UCSD-AML1 (cell line): ENCODE measurements around the gene DMBX1.

Experiments used
- DNase-seq: peaks from one replicate; lab custom pipeline; 2025; ENCODE audit not compliant: unreplicated experiment; lab: John Stamatoyannopoulos, UW

DMBX1 gene

DNA sequence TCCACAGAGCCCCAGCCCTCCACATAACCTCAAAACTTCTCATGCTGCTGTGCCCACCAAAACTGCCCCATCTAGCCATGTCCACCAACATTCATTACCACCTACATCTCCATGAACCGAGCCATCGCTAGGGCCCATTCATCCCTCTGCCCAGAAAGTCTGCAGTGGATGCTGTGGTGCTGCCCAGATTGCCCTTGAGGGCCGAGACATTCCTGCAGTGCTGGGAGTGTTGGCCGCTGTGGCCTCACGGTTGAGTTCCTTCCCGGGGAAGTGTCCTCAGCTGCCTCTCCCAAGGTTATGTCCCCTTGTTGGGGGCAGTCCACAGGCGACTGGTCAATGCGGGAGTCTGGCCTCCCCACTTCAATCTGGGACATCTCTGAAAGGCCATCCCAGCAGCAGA is 30.3 kb upstream of the DMBX1 start:
- DNase-seq = no peak

DNA sequence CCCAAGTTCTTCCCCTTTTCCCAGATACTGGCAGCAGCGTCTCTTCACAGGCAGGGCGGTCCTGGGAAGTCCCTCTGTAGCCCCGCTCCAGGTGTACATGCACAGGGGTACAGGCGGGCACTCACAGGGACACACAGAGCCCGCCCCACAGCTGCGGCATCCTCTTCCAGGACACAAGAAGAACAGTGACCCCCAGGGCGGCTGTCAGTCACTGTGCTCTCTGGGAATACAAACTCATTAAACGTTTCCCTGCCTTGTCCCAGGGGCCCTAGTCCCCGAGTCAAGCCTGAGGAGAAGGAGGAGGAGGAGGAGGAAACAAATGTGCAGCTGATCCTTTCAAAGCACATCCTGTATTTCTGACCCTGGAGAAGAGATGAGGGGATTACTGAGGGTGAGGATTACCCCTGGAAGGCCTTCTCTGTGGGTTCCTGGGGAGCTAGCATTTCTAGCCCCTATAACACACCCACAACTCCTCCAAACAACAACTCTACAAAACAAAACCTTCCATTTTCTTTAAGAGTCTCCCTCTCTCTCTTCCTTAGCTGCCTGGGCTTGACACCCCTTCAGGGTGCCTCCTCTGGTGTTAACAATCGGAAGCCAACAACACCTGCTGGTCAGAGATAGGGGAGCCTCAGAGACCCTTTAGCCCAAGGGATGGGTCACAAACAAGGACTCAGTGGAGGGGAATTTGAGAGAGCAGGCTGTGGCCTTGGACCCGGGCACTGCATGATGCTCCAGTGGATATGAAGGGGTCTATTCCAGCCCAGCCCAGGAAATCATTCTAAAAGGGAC is 28.4 kb upstream of the DMBX1 start:
- no peak for DNase-seq

DNA sequence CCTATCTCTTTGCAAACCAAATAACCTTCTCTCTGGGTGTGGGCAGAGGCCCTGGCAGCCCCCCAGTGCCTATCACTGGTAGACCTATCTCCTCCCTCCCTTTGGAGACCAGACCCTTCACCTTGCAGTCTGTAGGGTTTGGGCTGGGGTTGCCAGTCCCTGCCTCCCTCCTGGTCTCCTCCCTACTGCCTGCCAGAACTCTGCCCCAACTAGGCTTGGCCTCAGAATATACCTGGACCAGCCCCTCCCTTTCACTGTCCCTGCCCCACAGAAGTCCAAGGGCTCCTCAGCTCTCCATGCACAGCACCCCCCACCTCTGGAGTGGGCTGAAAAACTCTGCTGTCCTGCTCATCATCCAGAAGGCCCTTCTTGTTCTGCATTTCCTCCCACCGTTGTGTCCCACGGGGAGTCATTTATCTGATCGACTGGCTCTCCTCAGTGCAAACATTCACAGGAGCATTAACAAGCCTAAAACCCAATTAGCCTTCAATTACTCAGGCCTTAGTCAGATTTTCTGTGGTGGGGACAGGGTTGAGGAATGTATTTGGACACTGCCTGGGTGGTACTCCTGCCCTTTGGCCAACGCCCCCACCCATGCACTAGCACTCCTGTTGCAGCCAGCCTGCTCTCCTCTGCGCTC is 27.7 kb upstream of the DMBX1 start:
- no peak for DNase-seq

DNA sequence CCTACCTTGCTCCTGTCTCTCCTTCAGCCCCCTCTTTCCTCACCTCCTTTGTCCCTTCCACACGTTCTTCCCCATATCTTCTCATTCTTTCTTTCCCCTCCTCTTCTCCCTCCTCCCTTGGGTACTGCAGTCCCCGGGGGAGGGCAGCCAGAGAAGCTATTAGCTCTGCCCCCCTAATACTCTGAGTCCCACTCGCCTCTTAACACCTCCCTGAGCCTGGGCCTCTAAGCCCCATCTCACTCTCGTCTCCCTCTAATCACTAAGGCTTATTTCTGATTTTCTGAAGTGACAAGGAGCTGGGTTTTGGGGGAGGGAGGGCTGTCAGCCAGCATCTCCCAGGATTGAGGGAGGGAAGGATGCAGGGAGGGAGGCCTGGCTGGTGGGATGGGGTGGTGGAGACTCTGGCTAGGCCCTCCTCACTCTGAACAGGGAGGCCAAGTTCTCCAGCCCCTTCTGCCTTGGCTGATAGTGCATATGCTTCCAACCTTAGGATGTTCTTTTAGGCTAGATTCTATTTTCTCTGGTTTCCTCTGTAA is 25.6 kb upstream of the DMBX1 start:
- no peak for DNase-seq

DNA sequence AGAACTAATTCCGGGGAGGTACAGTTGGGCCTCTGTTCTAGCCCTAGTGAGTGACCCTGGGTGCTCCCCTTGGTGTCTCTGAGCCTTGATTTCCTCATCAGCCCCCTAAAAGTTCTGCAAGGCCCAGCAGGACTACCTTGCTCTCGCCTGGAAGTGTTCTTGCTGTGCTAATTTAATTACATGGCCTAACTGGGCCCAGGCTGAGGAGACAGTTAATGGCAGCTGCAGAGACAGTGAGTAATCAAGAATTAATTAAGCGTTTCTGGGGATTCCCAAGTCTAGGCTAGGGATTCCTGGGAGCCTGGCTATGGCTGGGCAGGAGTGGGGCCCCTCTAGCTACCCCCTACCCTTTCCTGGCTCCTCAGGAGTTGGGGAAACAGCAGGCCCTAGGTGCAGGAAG is 24.7 kb upstream of the DMBX1 start:
- DNase-seq = no peak

DNA sequence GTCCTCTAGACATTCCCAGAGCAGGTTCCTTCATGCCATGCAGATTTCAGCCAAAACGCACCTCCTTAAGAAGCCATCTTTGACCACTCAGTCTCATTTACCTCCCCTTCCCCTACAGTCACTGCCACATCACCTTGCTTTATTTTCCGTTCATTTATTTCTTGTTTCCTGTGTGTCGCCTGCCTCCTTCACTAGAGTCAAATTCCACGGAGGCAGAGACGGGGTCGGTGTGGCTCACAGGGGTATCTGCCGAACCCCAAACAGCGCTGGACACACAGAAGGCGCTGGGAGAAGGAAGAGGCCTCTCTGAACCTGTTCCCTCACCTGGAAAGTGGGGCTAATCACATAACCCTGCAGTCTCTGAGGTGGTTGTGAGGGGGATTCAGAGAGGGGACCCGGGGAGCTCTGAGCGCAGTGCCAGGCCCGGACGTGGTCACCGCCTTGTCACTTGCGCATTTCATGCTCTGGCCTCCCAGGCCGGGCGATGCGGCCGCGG is 23.6 kb upstream of the DMBX1 start:
- DNase-seq = no peak

DNA sequence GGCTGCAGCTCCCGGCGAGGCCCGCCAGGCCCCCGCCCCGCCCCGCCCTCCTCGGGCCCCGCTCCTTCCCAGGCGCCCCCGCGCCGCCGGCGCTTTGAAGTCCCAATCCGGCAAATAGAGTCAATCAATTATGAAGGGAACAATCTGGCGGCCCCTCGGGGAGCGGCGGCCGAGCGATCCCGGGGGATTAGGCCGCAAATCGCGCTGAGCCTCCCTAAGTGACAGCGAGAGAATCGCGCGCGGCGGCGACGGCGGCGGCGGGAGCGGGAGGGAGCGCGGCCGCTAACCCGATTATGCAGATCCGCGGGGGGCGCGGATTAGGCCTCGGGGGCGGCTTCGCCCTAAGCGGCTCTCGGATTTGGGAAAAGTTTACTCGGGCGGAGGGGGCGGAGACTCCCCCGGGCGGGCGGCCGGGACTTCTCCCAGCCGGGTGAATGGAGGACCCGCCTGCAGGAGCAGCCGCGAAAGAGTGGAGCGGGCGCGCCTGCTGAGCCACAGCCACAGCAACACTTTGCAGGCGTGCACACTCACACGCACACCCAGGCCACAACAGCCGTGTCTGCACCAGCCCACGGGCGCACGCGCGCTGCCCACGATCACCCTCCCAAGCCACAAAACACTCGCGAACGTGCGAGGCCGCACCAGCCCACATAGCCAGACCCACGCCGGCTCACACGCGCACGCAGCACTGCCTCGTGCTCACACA is 23.0 kb upstream of the DMBX1 start:
- no peak for DNase-seq

DNA sequence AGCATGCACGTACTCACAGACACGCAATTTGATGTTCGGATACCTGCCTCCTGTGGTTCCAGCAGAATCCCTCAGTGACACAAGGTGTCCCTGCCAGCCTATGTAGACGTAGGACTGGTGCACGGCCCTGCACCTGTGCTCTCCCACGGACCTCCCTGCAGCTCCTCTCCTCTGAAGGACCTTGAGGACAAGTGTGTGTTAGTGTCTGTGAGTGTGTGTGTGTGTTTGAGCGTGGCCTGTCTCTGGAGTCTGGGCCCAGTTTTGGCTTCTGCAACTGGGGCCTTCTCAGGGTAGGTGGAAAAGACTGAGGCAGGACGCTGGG is 22.5 kb upstream of the DMBX1 start:
- DNase-seq = no peak

DNA sequence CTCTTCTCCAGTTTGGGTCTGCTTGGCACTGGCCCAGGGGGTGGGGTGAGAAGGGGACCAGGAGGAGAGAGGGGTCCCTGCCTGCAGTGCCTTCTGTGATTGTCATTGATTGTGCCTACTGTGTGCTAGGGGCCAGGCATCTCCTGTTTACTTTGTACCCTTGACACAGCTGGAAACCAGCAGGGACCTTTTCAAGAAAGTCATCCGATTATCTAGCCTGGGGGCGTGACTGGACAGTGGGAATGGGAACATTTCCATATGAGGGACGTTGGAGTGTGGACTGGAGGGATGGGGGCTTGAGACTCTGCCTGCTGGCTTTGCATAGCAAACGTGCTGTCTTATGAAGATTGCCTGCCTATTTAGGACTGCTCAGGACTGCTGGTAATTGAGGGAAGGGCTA is 19.8 kb upstream of the DMBX1 start:
- no peak for DNase-seq

DNA sequence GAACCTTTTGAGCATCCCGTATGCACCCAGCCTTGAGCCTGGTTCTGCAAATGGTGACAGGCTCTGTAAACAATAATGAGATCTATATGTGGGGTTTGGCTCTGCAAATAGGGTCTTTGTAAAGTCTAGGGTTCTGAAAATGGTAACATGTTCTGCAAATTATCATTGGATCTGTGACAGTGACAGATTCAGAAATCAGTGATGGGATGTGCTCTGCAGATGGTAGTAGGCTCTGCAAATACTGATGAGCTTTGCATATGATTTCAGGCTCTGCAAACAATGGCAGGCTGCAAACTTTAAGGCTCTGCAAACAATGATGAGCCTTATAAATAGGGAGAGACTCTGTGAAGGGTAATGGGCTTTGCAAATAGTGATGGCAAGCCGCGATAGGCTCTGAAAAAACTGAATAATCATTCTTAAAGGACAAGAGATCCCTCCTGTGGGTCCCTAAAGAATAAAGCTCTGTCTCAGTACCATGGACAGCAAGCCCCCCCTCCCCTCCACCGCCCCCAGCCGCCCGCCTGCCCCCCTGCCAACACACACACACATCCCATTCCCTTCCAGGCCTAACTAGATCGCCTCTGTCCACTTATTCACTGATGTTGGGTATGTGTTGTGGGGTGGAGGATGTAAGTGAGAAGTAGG is 17.7 kb upstream of the DMBX1 start:
- DNase-seq = no peak

DNA sequence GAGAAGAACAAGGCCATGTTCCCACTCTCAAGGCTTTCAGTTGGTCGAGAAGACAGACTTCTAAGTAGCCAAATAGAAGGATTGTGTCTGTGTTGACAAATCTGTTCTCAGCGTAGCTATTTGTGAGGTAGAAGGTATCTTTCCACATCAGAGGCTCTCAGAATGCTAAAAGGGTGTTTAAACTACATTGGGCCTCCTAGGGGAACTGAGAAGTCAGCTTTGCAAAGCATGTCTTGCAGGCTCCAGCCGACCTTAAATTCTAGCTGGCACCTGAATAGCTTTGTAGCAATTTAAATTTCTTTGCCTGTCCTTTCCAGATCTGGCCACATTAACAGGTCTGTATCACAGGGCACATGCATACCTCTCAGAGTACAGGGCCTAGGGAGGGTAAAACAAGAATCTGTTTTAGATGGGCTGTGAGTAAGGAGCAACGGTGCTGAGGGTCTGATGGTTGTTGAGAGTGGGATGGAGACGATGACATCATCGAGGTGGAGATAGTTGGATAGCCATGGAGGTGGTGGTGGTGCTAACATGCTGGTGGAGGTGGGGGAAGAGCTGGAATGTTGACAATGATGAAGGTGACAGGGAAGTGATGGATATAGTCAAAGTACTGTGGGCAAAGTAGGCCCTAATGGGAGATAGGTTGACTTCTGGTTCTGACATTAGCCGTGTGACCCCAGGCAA is 17.0 kb upstream of the DMBX1 start:
- DNase-seq = no peak

DNA sequence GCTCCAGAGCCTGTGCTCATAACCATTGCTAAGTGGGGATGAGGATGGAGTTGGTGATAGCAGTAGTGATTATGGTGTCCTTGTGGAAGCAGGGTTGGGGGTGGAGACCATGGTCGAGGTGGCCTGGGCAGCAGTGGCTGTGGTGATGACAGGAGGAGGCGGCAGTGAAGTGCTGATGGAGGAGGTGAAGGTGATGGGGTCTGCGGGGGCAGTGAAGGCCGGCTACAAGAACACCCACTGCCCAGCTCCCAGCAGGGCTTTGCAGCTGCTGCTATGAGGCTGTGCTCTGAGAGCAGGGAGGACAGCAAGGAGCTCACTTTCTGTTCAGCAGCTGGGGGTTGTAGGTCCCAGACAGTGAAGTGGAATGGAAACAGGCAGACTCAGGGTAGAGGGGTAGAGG is 15.6 kb upstream of the DMBX1 start:
- no peak for DNase-seq

DNA sequence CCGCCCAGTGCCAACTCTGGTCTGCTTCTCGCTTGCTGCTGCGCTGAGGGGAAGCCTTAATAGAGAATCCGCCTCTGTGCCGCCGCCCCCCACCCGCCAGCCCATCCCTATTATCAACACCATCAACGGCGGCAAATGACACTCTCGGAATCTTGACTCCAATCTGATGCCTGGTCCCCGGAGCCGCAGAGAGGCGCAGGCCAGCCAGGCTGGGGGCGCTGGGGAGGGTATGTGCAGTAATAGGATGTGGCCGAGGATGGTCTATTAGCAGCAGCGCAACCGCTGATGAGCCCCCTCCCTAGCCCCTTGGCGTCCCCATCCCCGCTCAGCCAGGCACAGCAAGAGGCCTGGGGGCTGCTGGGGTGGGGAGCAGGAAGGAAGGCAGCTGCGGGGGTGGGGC is 15.1 kb upstream of the DMBX1 start:
- DNase-seq = no peak

DNA sequence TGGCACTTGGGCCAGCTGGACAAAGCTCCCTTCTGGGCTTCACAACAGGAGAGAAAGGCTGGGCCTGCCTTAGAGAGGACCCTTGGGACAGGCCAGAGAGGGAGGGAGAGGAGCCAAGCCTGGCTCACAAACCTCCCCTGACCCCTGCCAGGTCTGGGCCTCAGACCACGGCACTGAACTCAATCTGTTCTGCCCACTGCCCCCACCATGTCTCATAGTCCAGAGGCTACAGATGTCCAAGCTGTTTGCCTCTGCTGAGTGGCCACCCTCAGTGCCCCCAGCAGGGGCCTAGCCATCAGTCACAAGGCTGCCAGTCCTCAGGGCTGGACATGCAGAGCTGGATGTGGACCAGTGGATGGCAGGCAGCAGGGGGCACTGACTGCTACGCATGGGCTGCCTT is 13.0 kb upstream of the DMBX1 start:
- DNase-seq = no peak

DNA sequence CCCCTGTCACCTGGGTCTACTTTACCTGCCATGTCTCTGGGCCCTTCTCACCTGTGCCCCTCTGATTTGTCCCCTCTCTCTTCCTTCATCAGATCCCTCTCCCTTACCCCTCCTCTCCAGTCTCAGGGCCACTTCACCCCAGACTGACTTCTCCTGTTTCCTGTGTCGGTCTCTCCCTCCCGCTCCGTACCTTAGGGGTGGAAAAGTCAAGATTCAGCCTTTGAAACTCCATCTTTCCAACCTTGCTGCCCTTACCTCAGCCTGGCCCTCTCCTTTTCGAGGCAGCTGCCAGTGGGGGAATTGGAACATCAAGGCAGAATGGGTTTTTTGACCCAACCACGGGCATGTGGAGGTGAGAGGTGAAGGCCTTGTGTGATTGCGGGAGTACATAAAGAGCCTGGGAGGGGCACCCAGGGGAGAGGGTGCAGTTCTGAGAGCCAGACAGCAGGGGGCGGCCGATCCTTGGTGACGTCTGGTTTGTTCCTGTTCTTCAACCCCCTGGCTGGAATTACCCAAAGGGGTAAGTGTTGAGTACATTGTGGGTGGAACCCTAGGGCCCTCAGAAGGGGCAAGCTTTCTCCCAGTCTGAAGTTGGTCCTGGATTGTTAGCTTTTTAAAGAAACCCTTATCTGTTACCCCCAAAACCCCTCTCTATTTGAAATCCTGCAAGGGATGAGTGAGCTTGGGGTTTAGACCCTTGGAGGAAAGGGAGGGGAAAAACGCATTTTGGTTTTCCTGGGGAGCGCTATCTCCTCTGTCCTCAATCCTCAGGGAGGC is 12.3 kb upstream of the DMBX1 start:
- peak; percentile 79 for DNase-seq

DNA sequence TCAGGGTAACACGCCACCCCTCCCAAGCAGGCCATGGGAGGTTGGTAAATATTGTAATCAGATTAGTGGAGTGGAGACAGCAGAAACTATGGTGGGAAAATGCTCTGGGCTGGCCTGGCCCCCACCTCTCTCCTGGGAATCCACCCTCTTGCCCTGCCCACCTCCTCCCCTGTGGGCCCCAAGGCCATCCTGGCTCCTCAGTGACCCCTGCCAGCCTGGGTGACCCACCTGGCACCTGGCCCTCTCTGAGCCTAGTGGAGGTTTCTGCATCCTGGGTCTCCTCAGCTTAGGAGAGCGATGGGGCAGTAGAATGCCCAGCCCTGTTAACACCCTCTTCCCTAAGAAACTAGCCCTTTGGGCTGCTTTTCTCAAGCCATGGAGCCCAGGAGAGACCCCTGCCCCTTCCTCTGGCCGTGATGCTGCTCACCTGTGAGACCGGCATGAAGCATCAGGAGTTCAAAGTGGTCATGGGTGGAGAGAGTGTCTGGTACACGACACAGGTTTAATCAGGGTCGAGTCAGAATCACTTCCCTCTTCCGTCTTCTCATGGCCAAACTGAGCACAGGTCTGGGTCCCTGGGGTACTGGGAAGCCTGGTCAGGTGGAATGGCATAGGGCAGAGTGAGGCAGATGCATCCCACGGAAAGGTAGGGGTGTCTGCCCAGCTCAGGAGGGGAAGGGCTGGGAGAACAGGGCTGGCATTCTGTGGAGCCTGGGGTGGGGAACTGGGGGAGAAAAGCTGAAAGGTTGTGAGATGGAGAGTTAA is 10.7 kb upstream of the DMBX1 start:
- DNase-seq = no peak

DNA sequence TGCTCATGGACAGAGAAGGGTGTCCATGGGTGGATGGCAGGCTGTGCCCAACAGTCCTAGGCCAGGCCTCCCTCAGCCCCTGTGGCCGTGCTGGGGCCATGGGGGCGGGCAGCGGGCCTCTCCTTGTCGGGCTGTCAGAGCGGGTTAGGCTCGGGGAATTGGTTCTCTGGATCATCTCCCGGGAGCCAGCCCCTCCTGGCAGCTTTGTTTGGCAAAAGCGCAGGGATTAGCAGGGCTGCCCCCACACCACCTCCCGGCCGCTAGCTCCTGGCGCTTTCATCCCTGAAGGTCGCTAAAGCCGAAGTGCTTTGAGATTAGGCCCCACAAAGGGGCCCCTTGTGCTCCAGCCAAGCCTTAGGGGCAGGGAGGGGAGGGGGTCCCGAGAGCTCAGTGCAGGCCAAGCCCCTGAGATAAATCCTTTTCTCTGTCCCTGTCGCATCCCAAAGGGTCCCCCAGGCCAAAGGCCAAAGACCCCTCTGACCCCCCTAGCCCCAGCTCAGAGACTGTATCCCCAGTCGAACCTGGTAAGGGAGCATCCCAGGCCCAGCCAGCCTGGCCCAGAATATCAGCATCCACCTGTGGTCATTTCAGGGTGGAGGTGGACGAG is 9.8 kb upstream of the DMBX1 start:
- DNase-seq = no peak

DNA sequence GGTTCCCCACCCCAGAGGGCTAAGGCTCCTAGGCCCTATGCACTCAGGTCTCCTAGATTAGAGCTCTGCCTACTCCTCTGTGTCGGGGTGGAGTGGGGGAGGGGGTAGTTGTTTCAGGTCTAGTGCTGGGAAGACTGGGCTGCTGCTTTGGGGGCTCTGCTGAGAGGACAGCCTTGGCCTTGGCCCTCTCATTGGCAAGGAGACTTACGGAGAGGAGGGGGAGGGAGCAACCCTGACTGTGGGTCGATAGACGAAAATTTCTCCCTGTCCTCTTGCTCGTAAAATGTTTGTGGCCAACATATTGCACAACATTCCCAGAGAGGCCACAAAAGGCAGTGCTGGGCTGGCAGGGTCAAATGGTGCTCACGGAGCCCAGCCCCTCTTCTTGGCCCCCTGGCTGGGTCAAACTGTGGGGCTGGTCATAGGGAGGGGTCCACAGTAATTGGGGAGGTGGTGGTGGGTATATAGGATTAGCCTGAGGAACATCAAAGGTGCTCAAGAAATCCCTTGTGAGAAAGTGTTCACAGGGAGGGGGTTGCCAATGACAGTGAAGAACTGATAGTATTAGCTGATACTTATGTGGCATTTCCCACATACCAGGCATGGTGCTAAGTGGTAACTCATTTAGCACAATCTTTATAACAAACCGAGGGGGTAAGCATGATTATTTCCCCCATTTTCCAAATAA is 8.5 kb upstream of the DMBX1 start:
- DNase-seq = no peak
